WTC11 (cell line): ENCODE data around the gene RNF150. TPM values are rescaled to one million over a fixed set of nuclear protein-coding genes. Genes with fewer than 3 reads are reported as not detected.

ENCODE experiments used
- ATAC-seq: fragments of 200-7000 bp; cut with Tn5 transposase; 2 replicates; pipeline ENCODE4 v1.10.0; 2021; ENCODE audit warnings: mild to moderate bottlenecking, moderate library complexity
- CTCF ChIA-PET: fragments of 300-600 bp; sonication (Branson Sonifier 250); formaldehyde crosslinking; loops from one replicate; lab custom pipeline; 2021; ENCODE audit warnings: antibody characterized with exemption; lab: Charles Lee
- POLR2A ChIA-PET: fragments of 350-600 bp; sonication (Branson Sonifier 250); formaldehyde crosslinking; loops from one replicate; lab custom pipeline; 2021; ENCODE audit warnings: antibody characterized with exemption; lab: Charles Lee
- DNase-seq: peaks from one replicate; pipeline ENCODE4 v3.0.0; 2021; ENCODE audit warnings: low spot score
- H3K27ac Mint-ChIP-seq: 2 replicates; pipeline ENCODE4 v1.8.0; 2021; ENCODE audit warnings: mixed read lengths
- H3K27me3 Mint-ChIP-seq: 2 replicates; pipeline ENCODE4 v1.8.0; 2021; ENCODE audit warnings: low read depth, mild to moderate bottlenecking, moderate library complexity, mixed read lengths
- H3K36me3 Mint-ChIP-seq: 2 replicates; pipeline ENCODE4 v1.8.0; 2021; ENCODE audit warnings: mixed read lengths
- H3K4me1 Mint-ChIP-seq: 2 replicates; pipeline ENCODE4 v1.8.0; 2022; ENCODE audit warnings: mixed read lengths
- H3K4me3 Mint-ChIP-seq: 2 replicates; pipeline ENCODE4 v1.8.0; 2021; ENCODE audit warnings: mild to moderate bottlenecking, moderate library complexity, mixed read lengths
- H3K9me3 Mint-ChIP-seq: 2 replicates; pipeline ENCODE4 v1.8.0; 2021; ENCODE audit warnings: mixed read lengths
- GABPB1 ChIP-seq: sonication (generic); formaldehyde crosslinking; IDR thresholded peaks from 2 replicates; pipeline ENCODE4 v1.8.1; 2023; ENCODE audit warnings: mild to moderate bottlenecking, missing genetic modification reagents
- GRHL2 ChIP-seq: fragments of 250-450 bp; sonication (Bioruptor Pico); IDR thresholded peaks from 2 replicates; pipeline ENCODE4 v1.8.0; 2022; ENCODE audit warnings: mild to moderate bottlenecking, moderate library complexity; ENCODE audit not compliant: insufficient replicate concordance, severe bottlenecking
- JUN ChIP-seq: sonication (generic); formaldehyde crosslinking; IDR thresholded peaks from 2 replicates; pipeline ENCODE4 v1.8.0; 2023; ENCODE audit warnings: mild to moderate bottlenecking, missing genetic modification reagents
- total RNA-seq: library from RNA; stranded (reverse); gene quantifications from 3 replicates; pipeline ENCODE4 v1.2.3, GENCODE V29; 2021
- TF ChIP-seq, protein P1 (sequence below): fragments of 250-450 bp; sonication (Bioruptor Pico); IDR thresholded peaks from 2 replicates; pipeline ENCODE4 v1.9.0; 2021; ENCODE audit warnings: moderate library complexity, mild to moderate bottlenecking, inconsistent platforms, borderline replicate concordance
- TF ChIP-seq, protein P2 (sequence below): sonication (generic); formaldehyde crosslinking; IDR thresholded peaks from 2 replicates; pipeline ENCODE4 v1.8.0; 2022; ENCODE audit warnings: missing genetic modification reagents
- TF ChIP-seq, protein P3 (sequence below): sonication (generic); formaldehyde crosslinking; IDR thresholded peaks from 2 replicates; pipeline ENCODE4 v1.8.1; 2022; ENCODE audit warnings: mild to moderate bottlenecking, moderate library complexity, missing genetic modification reagents
- TF ChIP-seq, protein P4 (sequence below): sonication (generic); formaldehyde crosslinking; IDR thresholded peaks from 2 replicates; pipeline ENCODE4 v1.8.1; 2022; ENCODE audit warnings: low read depth, mild to moderate bottlenecking, moderate library complexity, missing genetic modification reagents, borderline replicate concordance
- TF ChIP-seq, protein P5 (sequence below): fragments of 250-450 bp; sonication (Bioruptor Pico); IDR thresholded peaks from 2 replicates; pipeline ENCODE4 v1.9.0; 2021; ENCODE audit warnings: mild to moderate bottlenecking
- TF ChIP-seq, protein P6 (sequence below): fragments of 250-450 bp; sonication (Bioruptor Pico); IDR thresholded peaks from 2 replicates; pipeline ENCODE4 v1.8.0; 2021; ENCODE audit warnings: mild to moderate bottlenecking

RNF150 gene
- total RNA-seq, 1 experiment from 2014 or later: 5.9 TPM

DNA sequence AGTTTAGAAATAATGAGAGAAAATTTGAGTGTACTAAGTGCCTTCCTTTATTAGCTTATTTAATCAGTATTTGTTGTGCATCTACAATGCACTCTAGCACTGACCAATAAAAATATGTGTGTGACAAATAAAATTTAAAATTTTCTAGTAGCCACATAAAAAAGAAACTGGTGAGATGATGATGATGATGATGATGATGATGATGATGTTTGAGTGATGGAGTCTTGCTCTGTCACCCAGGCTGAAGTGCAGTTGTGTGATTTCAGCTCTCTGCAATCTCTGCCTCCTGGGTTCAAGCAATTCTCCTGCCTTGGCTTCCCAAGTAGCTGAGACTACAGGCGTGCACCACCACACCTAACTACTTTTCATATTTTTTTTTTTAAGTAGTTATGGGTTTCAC is 110.2 kb downstream of the RNF150 start:
- ChIA-PET POLR2A (no interaction called here), CTCF (interaction anchor here (1.1 kb wide), 1 partner anchor 110 kb away, joined by 3 read pairs; the partner anchor contains the start of gene RNF150)
- Mint-ChIP-seq H3K9me3 (no peaks in the 10 kb centered on the region), H3K36me3 (no peaks in the 10 kb centered on the region), H3K4me3 (no peak overlapping the region), H3K27ac (no peak overlapping the region), H3K4me1 (peaks cover 9% of the 10 kb centered on the region; the same call in 1 of the 2 replicates), H3K27me3 (no peaks in the 10 kb centered on the region)
- no peak for ATAC-seq
- DNase-seq: no peak
- TF ChIP-seq GABPB1 (CRISPR knock-in tag): no peak
- TF ChIP-seq, protein P1, sequence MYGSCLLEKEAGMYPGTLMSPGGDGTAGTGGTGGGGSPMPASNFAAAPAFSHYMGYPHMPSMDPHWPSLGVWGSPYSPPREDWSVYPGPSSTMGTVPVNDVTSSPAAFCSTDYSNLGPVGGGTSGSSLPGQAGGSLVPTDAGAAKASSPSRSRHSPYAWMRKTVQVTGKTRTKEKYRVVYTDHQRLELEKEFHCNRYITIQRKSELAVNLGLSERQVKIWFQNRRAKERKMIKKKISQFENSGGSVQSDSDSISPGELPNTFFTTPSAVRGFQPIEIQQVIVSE (CRISPR knock-in tag): no peak

DNA sequence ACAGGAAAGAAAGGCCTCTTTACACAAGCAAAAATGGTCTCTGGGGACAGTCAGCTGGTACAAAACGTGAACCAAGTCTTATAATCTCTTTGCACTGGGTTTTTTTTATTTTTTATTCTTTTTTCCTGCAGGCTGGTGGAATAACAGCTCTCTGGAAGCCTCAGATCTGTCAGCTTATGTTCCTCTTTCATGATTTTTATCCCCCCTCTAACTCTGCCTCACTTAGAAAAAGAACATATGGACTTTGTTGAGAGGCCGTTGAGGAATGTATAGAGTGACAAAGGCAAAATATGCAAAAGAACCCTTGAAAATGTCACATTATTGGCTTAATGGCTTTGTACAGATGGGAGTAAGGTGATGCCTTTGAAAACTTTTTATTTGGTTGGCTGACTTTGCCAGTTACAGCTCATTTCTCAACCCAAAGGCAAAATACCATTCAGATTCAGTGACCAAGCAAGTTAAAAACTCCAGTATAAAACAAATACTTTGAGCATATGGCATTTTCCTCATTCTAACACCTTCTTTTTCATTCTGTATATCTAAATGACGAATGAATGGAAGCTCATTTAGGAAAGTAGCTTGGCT is 111.1 kb downstream of the RNF150 start:
- DNase-seq (no peak), ATAC-seq (no peak)
- H3K9me3 Mint-ChIP-seq: no peaks in the 10 kb centered on the region
- H3K27me3 Mint-ChIP-seq: no peaks in the 10 kb centered on the region
- POLR2A ChIA-PET: no interaction called here
- H3K36me3 Mint-ChIP-seq: no peaks in the 10 kb centered on the region
- TF ChIP-seq, protein P2, sequence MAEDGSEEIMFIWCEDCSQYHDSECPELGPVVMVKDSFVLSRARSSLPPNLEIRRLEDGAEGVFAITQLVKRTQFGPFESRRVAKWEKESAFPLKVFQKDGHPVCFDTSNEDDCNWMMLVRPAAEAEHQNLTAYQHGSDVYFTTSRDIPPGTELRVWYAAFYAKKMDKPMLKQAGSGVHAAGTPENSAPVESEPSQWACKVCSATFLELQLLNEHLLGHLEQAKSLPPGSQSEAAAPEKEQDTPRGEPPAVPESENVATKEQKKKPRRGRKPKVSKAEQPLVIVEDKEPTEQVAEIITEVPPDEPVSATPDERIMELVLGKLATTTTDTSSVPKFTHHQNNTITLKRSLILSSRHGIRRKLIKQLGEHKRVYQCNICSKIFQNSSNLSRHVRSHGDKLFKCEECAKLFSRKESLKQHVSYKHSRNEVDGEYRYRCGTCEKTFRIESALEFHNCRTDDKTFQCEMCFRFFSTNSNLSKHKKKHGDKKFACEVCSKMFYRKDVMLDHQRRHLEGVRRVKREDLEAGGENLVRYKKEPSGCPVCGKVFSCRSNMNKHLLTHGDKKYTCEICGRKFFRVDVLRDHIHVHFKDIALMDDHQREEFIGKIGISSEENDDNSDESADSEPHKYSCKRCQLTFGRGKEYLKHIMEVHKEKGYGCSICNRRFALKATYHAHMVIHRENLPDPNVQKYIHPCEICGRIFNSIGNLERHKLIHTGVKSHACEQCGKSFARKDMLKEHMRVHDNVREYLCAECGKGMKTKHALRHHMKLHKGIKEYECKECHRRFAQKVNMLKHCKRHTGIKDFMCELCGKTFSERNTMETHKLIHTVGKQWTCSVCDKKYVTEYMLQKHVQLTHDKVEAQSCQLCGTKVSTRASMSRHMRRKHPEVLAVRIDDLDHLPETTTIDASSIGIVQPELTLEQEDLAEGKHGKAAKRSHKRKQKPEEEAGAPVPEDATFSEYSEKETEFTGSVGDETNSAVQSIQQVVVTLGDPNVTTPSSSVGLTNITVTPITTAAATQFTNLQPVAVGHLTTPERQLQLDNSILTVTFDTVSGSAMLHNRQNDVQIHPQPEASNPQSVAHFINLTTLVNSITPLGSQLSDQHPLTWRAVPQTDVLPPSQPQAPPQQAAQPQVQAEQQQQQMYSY: no peak
- TF ChIP-seq, protein P3, sequence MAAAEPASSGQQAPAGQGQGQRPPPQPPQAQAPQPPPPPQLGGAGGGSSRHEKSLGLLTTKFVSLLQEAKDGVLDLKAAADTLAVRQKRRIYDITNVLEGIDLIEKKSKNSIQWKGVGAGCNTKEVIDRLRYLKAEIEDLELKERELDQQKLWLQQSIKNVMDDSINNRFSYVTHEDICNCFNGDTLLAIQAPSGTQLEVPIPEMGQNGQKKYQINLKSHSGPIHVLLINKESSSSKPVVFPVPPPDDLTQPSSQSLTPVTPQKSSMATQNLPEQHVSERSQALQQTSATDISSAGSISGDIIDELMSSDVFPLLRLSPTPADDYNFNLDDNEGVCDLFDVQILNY (CRISPR knock-in tag): no peak
- no peak for TF ChIP-seq JUN (CRISPR knock-in tag)
- TF ChIP-seq, protein P4, sequence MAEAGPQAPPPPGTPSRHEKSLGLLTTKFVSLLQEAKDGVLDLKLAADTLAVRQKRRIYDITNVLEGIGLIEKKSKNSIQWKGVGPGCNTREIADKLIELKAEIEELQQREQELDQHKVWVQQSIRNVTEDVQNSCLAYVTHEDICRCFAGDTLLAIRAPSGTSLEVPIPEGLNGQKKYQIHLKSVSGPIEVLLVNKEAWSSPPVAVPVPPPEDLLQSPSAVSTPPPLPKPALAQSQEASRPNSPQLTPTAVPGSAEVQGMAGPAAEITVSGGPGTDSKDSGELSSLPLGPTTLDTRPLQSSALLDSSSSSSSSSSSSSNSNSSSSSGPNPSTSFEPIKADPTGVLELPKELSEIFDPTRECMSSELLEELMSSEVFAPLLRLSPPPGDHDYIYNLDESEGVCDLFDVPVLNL (CRISPR knock-in tag): no peak
- CTCF ChIA-PET: interaction anchor here (0.5 kb wide), 1 partner anchor 136 kb away, joined by 5 read pairs; no protein-coding TSS in a partner anchor
- H3K4me3 Mint-ChIP-seq: no peak overlapping the region
- no peak overlapping the region for H3K27ac Mint-ChIP-seq
- peaks cover 9% of the 10 kb centered on the region; the same call in 1 of the 2 replicates for H3K4me1 Mint-ChIP-seq

DNA sequence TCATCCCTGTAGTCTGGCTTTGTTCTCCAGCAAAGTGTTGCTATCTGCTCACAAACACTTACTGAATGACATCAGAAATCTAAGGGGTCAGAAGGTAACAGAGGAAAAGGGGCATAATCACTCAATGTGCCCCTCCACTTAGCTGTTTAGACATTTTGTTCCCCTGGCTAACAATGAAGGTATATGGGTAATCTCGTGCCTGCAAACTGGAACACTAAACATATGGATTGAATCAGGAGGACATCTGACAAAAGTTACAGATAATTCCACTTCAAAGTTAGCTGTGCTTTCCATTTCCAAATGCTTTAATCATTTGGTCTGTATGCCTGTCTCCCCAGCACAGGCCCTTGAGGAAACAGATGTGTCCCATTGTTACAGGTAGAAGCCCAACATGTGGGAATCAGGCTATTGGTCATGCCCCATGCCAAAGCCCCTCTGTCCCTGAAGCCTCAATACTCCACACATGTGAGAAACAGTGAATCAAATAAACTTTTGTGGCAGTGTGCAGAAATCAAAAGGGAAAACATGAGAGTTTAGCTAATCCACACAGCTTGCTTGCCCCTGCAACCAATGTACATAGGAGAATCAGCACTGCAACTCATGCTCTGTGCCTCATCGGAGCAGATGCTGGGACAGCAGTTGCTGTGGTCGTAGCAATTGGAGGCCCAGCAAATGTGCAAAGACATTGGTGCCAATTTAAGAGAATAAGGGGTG is 111.7 kb downstream of the RNF150 start:
- Mint-ChIP-seq H3K9me3 (no peaks in the 10 kb centered on the region), H3K4me1 (peaks cover 9% of the 10 kb centered on the region; the same call in 1 of the 2 replicates), H3K27me3 (no peaks in the 10 kb centered on the region), H3K4me3 (no peak overlapping the region), H3K27ac (no peak overlapping the region), H3K36me3 (no peaks in the 10 kb centered on the region)
- ChIA-PET POLR2A (no interaction called here), CTCF (interaction anchor here (0.5 kb wide), 1 partner anchor 135 kb away, joined by 5 read pairs; no protein-coding TSS in a partner anchor)
- ATAC-seq (no peak), DNase-seq (no peak)
- TF ChIP-seq, protein P5, sequence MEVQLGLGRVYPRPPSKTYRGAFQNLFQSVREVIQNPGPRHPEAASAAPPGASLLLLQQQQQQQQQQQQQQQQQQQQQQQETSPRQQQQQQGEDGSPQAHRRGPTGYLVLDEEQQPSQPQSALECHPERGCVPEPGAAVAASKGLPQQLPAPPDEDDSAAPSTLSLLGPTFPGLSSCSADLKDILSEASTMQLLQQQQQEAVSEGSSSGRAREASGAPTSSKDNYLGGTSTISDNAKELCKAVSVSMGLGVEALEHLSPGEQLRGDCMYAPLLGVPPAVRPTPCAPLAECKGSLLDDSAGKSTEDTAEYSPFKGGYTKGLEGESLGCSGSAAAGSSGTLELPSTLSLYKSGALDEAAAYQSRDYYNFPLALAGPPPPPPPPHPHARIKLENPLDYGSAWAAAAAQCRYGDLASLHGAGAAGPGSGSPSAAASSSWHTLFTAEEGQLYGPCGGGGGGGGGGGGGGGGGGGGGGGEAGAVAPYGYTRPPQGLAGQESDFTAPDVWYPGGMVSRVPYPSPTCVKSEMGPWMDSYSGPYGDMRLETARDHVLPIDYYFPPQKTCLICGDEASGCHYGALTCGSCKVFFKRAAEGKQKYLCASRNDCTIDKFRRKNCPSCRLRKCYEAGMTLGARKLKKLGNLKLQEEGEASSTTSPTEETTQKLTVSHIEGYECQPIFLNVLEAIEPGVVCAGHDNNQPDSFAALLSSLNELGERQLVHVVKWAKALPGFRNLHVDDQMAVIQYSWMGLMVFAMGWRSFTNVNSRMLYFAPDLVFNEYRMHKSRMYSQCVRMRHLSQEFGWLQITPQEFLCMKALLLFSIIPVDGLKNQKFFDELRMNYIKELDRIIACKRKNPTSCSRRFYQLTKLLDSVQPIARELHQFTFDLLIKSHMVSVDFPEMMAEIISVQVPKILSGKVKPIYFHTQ: no peak
- TF ChIP-seq, protein P6, sequence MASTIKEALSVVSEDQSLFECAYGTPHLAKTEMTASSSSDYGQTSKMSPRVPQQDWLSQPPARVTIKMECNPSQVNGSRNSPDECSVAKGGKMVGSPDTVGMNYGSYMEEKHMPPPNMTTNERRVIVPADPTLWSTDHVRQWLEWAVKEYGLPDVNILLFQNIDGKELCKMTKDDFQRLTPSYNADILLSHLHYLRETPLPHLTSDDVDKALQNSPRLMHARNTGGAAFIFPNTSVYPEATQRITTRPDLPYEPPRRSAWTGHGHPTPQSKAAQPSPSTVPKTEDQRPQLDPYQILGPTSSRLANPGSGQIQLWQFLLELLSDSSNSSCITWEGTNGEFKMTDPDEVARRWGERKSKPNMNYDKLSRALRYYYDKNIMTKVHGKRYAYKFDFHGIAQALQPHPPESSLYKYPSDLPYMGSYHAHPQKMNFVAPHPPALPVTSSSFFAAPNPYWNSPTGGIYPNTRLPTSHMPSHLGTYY (CRISPR knock-in tag): no peak
- no peak for TF ChIP-seq GRHL2 (CRISPR knock-in tag)
